H1 (cell line): Measurements from ENCODE around the gene TSC22D3. TPM values are rescaled to one million over a fixed set of nuclear protein-coding genes. Genes with fewer than 3 reads are reported as not detected.

ENCODE experiments used
- CTCF ChIA-PET: fragments of 300-600 bp; sonication (Branson Sonifier 250); formaldehyde crosslinking; loops from one replicate; lab custom pipeline; 2021; ENCODE audit not compliant: partially characterized antibody; lab: Charles Lee
- POLR2A ChIA-PET: fragments of 300-600 bp; sonication (Branson Sonifier 250); formaldehyde crosslinking; loops from one replicate; lab custom pipeline; 2021; ENCODE audit warnings: inconsistent platforms; ENCODE audit not compliant: partially characterized antibody; lab: Charles Lee
- DNase-seq, 2 experiments: peaks; one replicate each; pipeline versions ENCODE4 v3.0.0 to v3.0.0-alpha.2; 2010 to 2022; ENCODE audit warnings: low spot score in 2 of 2, low read depth in 1 of 2, mixed read lengths in 1 of 2
- FAIRE-seq: peaks from 2 replicates; lab custom pipeline; 2011; peaks lifted over from hg19 to GRCh38; lab: Jason Lieb, UNC
- H2AFZ ChIP-seq: 2 replicates; pipeline ENCODE4 v1.8.1; 2012; ENCODE audit warnings: low read length, inconsistent platforms
- H2AK5ac ChIP-seq: 2 replicates; pipeline ENCODE4 v1.6.1; 2013; ENCODE audit warnings: low read depth, low read length
- H2BK120ac ChIP-seq: replicated peaks from 2 replicates; pipeline ENCODE3; 2013; ENCODE audit warnings: low read depth, low read length, inconsistent platforms
- H2BK12ac ChIP-seq: 2 replicates; pipeline ENCODE4 v1.6.1; 2013; ENCODE audit warnings: low read depth, low read length
- H2BK15ac ChIP-seq: 2 replicates; pipeline ENCODE4 v1.6.1; 2013; ENCODE audit warnings: low read length
- H2BK20ac ChIP-seq: 2 replicates; pipeline ENCODE4 v1.6.1; 2013; ENCODE audit warnings: low read length
- H2BK5ac ChIP-seq: 2 replicates; pipeline ENCODE4 v1.6.1; 2013; ENCODE audit warnings: low read depth, low read length
- H3K14ac ChIP-seq: 2 replicates; pipeline ENCODE4 v1.6.1; 2013; ENCODE audit warnings: inconsistent platforms; ENCODE audit not compliant: insufficient read length
- H3K18ac ChIP-seq: 2 replicates; pipeline ENCODE4 v1.6.1; 2013; ENCODE audit warnings: low read length; ENCODE audit errors: extremely low read depth
- H3K23ac ChIP-seq: 2 replicates; pipeline ENCODE4 v1.6.1; 2013; ENCODE audit warnings: inconsistent platforms; ENCODE audit not compliant: insufficient read length
- H3K23me2 ChIP-seq: 2 replicates; pipeline ENCODE4 v1.6.1; 2013; ENCODE audit warnings: low read depth, low read length
- H3K27ac ChIP-seq: 2 replicates; pipeline ENCODE4 v1.6.1; 2011; ENCODE audit warnings: low read depth, low read length, inconsistent platforms
- H3K27me3 ChIP-seq, 4 experiments: replicated peaks in 1 of 4; 1 replicate in 1 of 4; 2 replicates in 3 of 4; pipeline versions ENCODE4 v1.6.1 to v1.8.1; 2011 to 2013; ENCODE audit warnings: low read length in 3 of 4, mild to moderate bottlenecking in 3 of 4, inconsistent platforms in 2 of 4, mixed read lengths in 2 of 4, moderate library complexity in 1 of 4; ENCODE audit not compliant: control insufficient read depth in 3 of 4, insufficient read depth in 3 of 4; ENCODE audit errors: extremely low read depth in 1 of 4
- H3K36me3 ChIP-seq, 4 experiments: 2 replicates each; pipeline versions ENCODE4 v1.6.1 to v1.8.1; 2011 to 2013; ENCODE audit warnings: mild to moderate bottlenecking in 4 of 4, low read length in 3 of 4, moderate library complexity in 2 of 4, control low read depth in 1 of 4, inconsistent platforms in 1 of 4; ENCODE audit not compliant: insufficient read depth in 4 of 4, control insufficient read depth in 2 of 4
- H3K4ac ChIP-seq: replicated peaks from 2 replicates; pipeline ENCODE3; 2013; ENCODE audit warnings: low read length, low read depth, mixed read lengths, inconsistent platforms; ENCODE audit not compliant: insufficient read length
- H3K4me1 ChIP-seq, 4 experiments: replicated peaks in 1 of 4; 1 replicate in 1 of 4; 2 replicates in 3 of 4; pipeline versions ENCODE4 v1.6.1 to v1.8.1; 2011 to 2013; ENCODE audit warnings: low read length in 3 of 4, inconsistent platforms in 2 of 4, mixed read lengths in 1 of 4; ENCODE audit not compliant: insufficient read depth in 4 of 4, control insufficient read depth in 3 of 4
- H3K4me2 ChIP-seq, 2 experiments: 2 replicates each; pipeline versions ENCODE4 v1.6.1 to v1.8.1; 2011 to 2013; ENCODE audit warnings: low read depth in 2 of 2, low read length in 2 of 2, control low read depth in 1 of 2, inconsistent platforms in 1 of 2, mild to moderate bottlenecking in 1 of 2; ENCODE audit not compliant: insufficient read depth in 1 of 2
- H3K4me3 ChIP-seq, 4 experiments: fragments of 200-600, 300-600 bp in 1 of 4; sonication (generic), shearing (Covaris generic), sonication (Bioruptor Twin) in 1 of 4; 2 replicates each; pipeline versions ENCODE4 v1.5.1 to v1.8.1; 2011 to 2016; ENCODE audit warnings: low read length in 4 of 4, low read depth in 3 of 4, control low read depth in 2 of 4, inconsistent platforms in 2 of 4, mild to moderate bottlenecking in 2 of 4, mixed read lengths in 1 of 4, moderate library complexity in 1 of 4; ENCODE audit not compliant: insufficient read depth in 2 of 4; ENCODE audit errors: extremely low read depth in 1 of 4
- H3K56ac ChIP-seq: replicated peaks from 2 replicates; pipeline ENCODE3; 2013; ENCODE audit warnings: low read depth, mild to moderate bottlenecking, mixed read lengths, low read length, inconsistent platforms; ENCODE audit not compliant: insufficient read length
- H3K79me1 ChIP-seq: 2 replicates; pipeline ENCODE4 v1.6.1; 2013; ENCODE audit warnings: low read depth, low read length, control low read depth
- H3K79me2 ChIP-seq, 2 experiments: 2 replicates each; pipeline versions ENCODE4 v1.6.1 to v1.8.1; 2012 to 2013; ENCODE audit warnings: low read length in 2 of 2, mild to moderate bottlenecking in 2 of 2, inconsistent platforms in 1 of 2; ENCODE audit not compliant: insufficient read depth in 2 of 2, control insufficient read depth in 1 of 2
- H3K9ac ChIP-seq, 4 experiments: replicated peaks in 1 of 4; 1 replicate in 1 of 4; 2 replicates in 3 of 4; pipeline versions ENCODE4 v1.6.1 to v1.8.1; 2011 to 2013; ENCODE audit warnings: low read depth in 3 of 4, low read length in 3 of 4, control low read depth in 2 of 4, mild to moderate bottlenecking in 2 of 4, moderate library complexity in 2 of 4, inconsistent platforms in 1 of 4; ENCODE audit errors: extremely low read depth in 1 of 4
- H3K9me3 ChIP-seq, 2 experiments: 2 replicates each; pipeline versions ENCODE4 v1.6.1 to v1.8.1; 2012 to 2013; ENCODE audit warnings: mild to moderate bottlenecking in 2 of 2, moderate library complexity in 2 of 2, control low read depth in 1 of 2, inconsistent platforms in 1 of 2, low read depth in 1 of 2, low read length in 1 of 2, mixed read lengths in 1 of 2; ENCODE audit not compliant: insufficient read depth in 2 of 2
- H4K20me1 ChIP-seq, 2 experiments: replicated peaks in 1 of 2; 2 replicates each; pipeline versions ENCODE3 to v1.8.1; 2011 to 2013; ENCODE audit warnings: inconsistent platforms in 2 of 2, low read length in 2 of 2, mild to moderate bottlenecking in 1 of 2; ENCODE audit not compliant: insufficient read depth in 2 of 2, control insufficient read depth in 1 of 2
- H4K5ac ChIP-seq: 2 replicates; pipeline ENCODE4 v1.6.1; 2013; ENCODE audit warnings: low read length, low read depth, mixed read lengths, inconsistent platforms; ENCODE audit not compliant: insufficient read length
- H4K8ac ChIP-seq: 2 replicates; pipeline ENCODE4 v1.8.0; 2013; ENCODE audit warnings: mild to moderate bottlenecking, moderate library complexity, low read length, inconsistent platforms; ENCODE audit not compliant: insufficient read depth; ENCODE audit errors: extremely low read depth
- H4K91ac ChIP-seq: replicated peaks from 2 replicates; pipeline ENCODE3; 2013; ENCODE audit warnings: low read length, mixed read lengths, inconsistent platforms; ENCODE audit not compliant: insufficient read length
- CTCF ChIP-seq, 3 experiments: IDR thresholded peaks; 1 replicate in 2 of 3; 2 replicates in 1 of 3; pipeline versions ENCODE4 v1.5.1 to v1.6.1; 2011; ENCODE audit warnings: low read length in 3 of 3, mild to moderate bottlenecking in 3 of 3, inconsistent platforms in 2 of 3, low read depth in 1 of 3, moderate library complexity in 1 of 3; ENCODE audit not compliant: insufficient read depth in 1 of 3; ENCODE audit errors: control extremely low read depth in 1 of 3
- E2F6 ChIP-seq: IDR thresholded peaks from 2 replicates; pipeline ENCODE4 v1.6.1; 2012; ENCODE audit warnings: inconsistent platforms
- HDAC6 ChIP-seq: IDR thresholded peaks from one replicate; pipeline ENCODE4 v1.7.1; 2012; ENCODE audit warnings: low read depth, mild to moderate bottlenecking, inconsistent platforms, low read length, moderate library complexity
- MAX ChIP-seq: IDR thresholded peaks from 2 replicates; pipeline ENCODE4 v1.6.1; 2012; ENCODE audit warnings: inconsistent platforms
- PHF8 ChIP-seq: fragments of 200-600 bp; sonication (generic); conservative IDR thresholded peaks from 2 replicates; pipeline ENCODE4 v1.7.1; 2012; ENCODE audit warnings: low read depth, mild to moderate bottlenecking, inconsistent platforms, low read length, moderate library complexity
- RAD21 ChIP-seq, 2 experiments: IDR thresholded peaks in 1 of 2; conservative IDR thresholded peaks in 1 of 2; 2 replicates each; pipeline ENCODE4 v1.6.1; 2011; ENCODE audit warnings: low read depth in 2 of 2, low read length in 2 of 2, improper control_type of control experiment in 1 of 2, inconsistent platforms in 1 of 2, mild to moderate bottlenecking in 1 of 2, moderate library complexity in 1 of 2
- RFX5 ChIP-seq: IDR thresholded peaks from 2 replicates; pipeline ENCODE4 v1.6.1; 2011; ENCODE audit warnings: low read depth, low read length, improper control_type of control experiment, borderline replicate concordance
- SAP30 ChIP-seq: fragments of 300-600 bp; sonication (generic); IDR thresholded peaks from 2 replicates; pipeline ENCODE4 v1.7.1; 2012; ENCODE audit warnings: low read length, moderate library complexity, mild to moderate bottlenecking, inconsistent platforms; ENCODE audit not compliant: insufficient read depth, insufficient replicate concordance
- SP2 ChIP-seq: IDR thresholded peaks from 2 replicates; pipeline ENCODE4 v1.6.1; 2012; ENCODE audit warnings: mild to moderate bottlenecking, low read length, inconsistent platforms
- SP4 ChIP-seq: IDR thresholded peaks from 2 replicates; pipeline ENCODE4 v1.6.1; 2012; ENCODE audit warnings: low read length, inconsistent platforms
- WGBS, 2 experiments: shearing (Covaris generic) in 1 of 2; methylation state at CpG; one replicate each; pipeline versions ENCODE4 v1.1.6 to v1.1.7; 2013 to 2015; ENCODE audit warnings: low lambda C conversion rate in 2 of 2, mixed read lengths in 2 of 2, inconsistent platforms in 1 of 2, low coverage in 1 of 2, missing lambda C conversion rate in 1 of 2; ENCODE audit not compliant: insufficient replicate concordance in 2 of 2, insufficient coverage in 1 of 2, insufficient read length in 1 of 2; ENCODE audit errors: extremely low coverage in 1 of 2, missing lambda C conversion rate in 1 of 2; 5-methylcytosine and 5-hydroxymethylcytosine counted together
- polyA plus RNA-seq, 7 experiments: library from polyadenylated mRNA; depleted of rRNA in 3 of 7; stranded (reverse) in 5 of 7; unstranded in 2 of 7; fragments of >200 nt in 5 of 7; fragments of 200-250 nt in 2 of 7; gene quantifications; 1 replicate in 5 of 7; 2 replicates in 1 of 7; 4 replicates in 1 of 7; pipeline versions ENCODE4 v1.2.1 to v1.2.3, GENCODE V29; 2011 to 2013; ENCODE audit warnings: missing spikeins in 2 of 7, mixed read lengths in 2 of 7
- total RNA-seq: library from RNA; stranded (reverse); fragmentation: NEBNext Ultra II Directional; extraction: Animal tissue kit (Norgen Biotek cat#: 25700); gene quantifications from 2 replicates; pipeline ENCODE4 v1.2.1, GENCODE V29; 2021

TSC22D3 gene
- total and polyA plus RNA-seq, 2 of the 8 experiments (the other 6 are each of a cell fraction or from before 2014, with no cell fraction given): 7.6 to 12.9 TPM

- H3K14ac ChIP-seq: no peak overlapping the region
- no peak overlapping the region for H2BK20ac ChIP-seq
- no peak overlapping the region for H3K9ac ChIP-seq
- no peak for DNase-seq
- H2BK5ac ChIP-seq: no peak overlapping the region
- H4K8ac ChIP-seq: no peak overlapping the region
- peaks cover 0 to 8% (median 2%) of the 10 kb centered on the region in 4 experiments; a peak in 2 of 7 replicates for H3K4me1 ChIP-seq
- POLR2A ChIA-PET: interaction anchor here (3.3 kb wide), 1 partner anchor 12 kb away, joined by 8 read pairs; no protein-coding TSS in a partner anchor
- no peaks in the 10 kb centered on the region for H3K27me3 ChIP-seq
- H2BK15ac ChIP-seq: no peak overlapping the region
- H3K9me3 ChIP-seq: no peaks in the 10 kb centered on the region
- no peaks in the 10 kb centered on the region for H4K20me1 ChIP-seq
- no peak overlapping the region for H2AFZ ChIP-seq
- no peak overlapping the region for H4K91ac ChIP-seq
- H3K27ac ChIP-seq: no peak overlapping the region
- no peak overlapping the region for H2BK120ac ChIP-seq
- H3K79me1 ChIP-seq: no peaks in the 10 kb centered on the region
- H3K79me2 ChIP-seq: no peaks in the 10 kb centered on the region
- no peak overlapping the region for H3K56ac ChIP-seq
- no peak for FAIRE-seq
- H2BK12ac ChIP-seq: no peak overlapping the region
- no peak overlapping the region for H3K4me3 ChIP-seq
- H3K23me2 ChIP-seq: no peaks in the 10 kb centered on the region
- H2AK5ac ChIP-seq: no peak overlapping the region
- H3K4ac ChIP-seq: no peak overlapping the region
- H3K18ac ChIP-seq: no peak overlapping the region
- H3K4me2 ChIP-seq: no peak overlapping the region
- H3K36me3 ChIP-seq: no peaks in the 10 kb centered on the region
- CTCF ChIA-PET: interaction anchor here (0.6 to 1.5 kb wide), 5 partner anchors 11 to 45 kb away, joined by 3 to 7 read pairs (median 4); no protein-coding TSS in a partner anchor
- no peak overlapping the region for H3K23ac ChIP-seq
- WGBS, 2 experiments: 89% methylated on average over 2 of the region's 2 CpGs; no CpG with 5 or more reads in 1 of the 2 experiments
- no peak overlapping the region for H4K5ac ChIP-seq
- TF ChIP-seq SP4 (no peak), CTCF (IDR thresholded peaks at IDR 0.05; ENCODE audit: control extremely low read depth in 1 of 3, insufficient read depth in 1 of 3, low read depth in 1 of 3, low read length in 3 of 3) (no peak), SAP30 (no peak), RFX5 (no peak), E2F6 (no peak), PHF8 (no peak), RAD21 (IDR thresholded peaks at IDR 0.05 in 1 of 2, conservative IDR thresholded peaks at IDR 0.05 in 1 of 2; ENCODE audit: low read depth in 2 of 2, low read length in 2 of 2) (no peak), SP2 (no peak), MAX (no peak), HDAC6 (no peak)
Measured at GRCh38 chrX:107704587-107704986, 71.0 kb downstream of the TSC22D3 start.
